HAP-1 (cell line): ENCODE results near the gene DIS3L2.
A peak's percentile ranks its signal among the peaks of the same experiment; 100 is the strongest.
"Not testable (repeated sequence)": the region's sequence is repeated elsewhere in the genome, so short reads cannot be mapped to it uniquely, and the experiment has no call there.

Experiments used
- DNase-seq, 2 experiments: peaks; one replicate each; pipeline ENCODE4 v3.0.0-alpha.2; 2016 to 2020; ENCODE audit warnings: low spot score in 2 of 2
- H3K27me3 ChIP-seq: fragments of 250-450 bp; sonication (Bioruptor Pico); 2 replicates; pipeline ENCODE4 v1.5.1; 2020; ENCODE audit warnings: low read depth, mild to moderate bottlenecking, moderate library complexity
- H3K36me3 ChIP-seq: fragments of 250-450 bp; sonication (Bioruptor Pico); replicated peaks from 2 replicates; pipeline ENCODE4 v1.5.1; 2020; ENCODE audit warnings: mild to moderate bottlenecking
- H3K4me1 ChIP-seq: fragments of 250-450 bp; sonication (Bioruptor Pico); 2 replicates; pipeline ENCODE4 v1.5.1; 2020; ENCODE audit warnings: mild to moderate bottlenecking
- H3K4me3 ChIP-seq: fragments of 250-450 bp; sonication (Bioruptor Pico); 2 replicates; pipeline ENCODE4 v1.5.1; 2020; ENCODE audit warnings: mild to moderate bottlenecking, moderate library complexity
- H3K9me3 ChIP-seq: fragments of 250-450 bp; sonication (Bioruptor Pico); 2 replicates; pipeline ENCODE4 v1.5.1; 2020; ENCODE audit warnings: mild to moderate bottlenecking, moderate library complexity
- in situ Hi-C: fragments of 300-500 bp; cut with MboI; formaldehyde crosslinking; loops from 3 replicates; pipeline ENCODE4 v1.14.3; 2020; ENCODE audit warnings: low sequenced_read_pairs, inconsistent platforms, mixed read lengths

The DIS3L2 gene

GRCh38 chr2:232022718-232023117 is 61.2 kb downstream of the DIS3L2 start:
- H3K4me1 ChIP-seq = peaks cover 4% of the 10 kb centered on the region; the same call in 1 of the 2 replicates
- in situ Hi-C loops = no loop called here
- no peak for DNase-seq
- no peaks in the 10 kb centered on the region for H3K9me3 ChIP-seq
- H3K4me3 ChIP-seq = no peak overlapping the region
- no peaks in the 10 kb centered on the region for H3K27me3 ChIP-seq
- peaks cover 7% of the 10 kb centered on the region for H3K36me3 ChIP-seq

GRCh38 chr2:232023426-232023825 is 61.9 kb downstream of the DIS3L2 start:
- Histone ChIP-seq H3K27me3 (no peaks in the 10 kb centered on the region), H3K4me1 (peaks cover 4% of the 10 kb centered on the region; the same call in 1 of the 2 replicates), H3K36me3 (peaks cover 7% of the 10 kb centered on the region), H3K9me3 (no peaks in the 10 kb centered on the region), H3K4me3 (no peak overlapping the region)
- no peak for DNase-seq
- in situ Hi-C loops = no loop called here

- H3K27me3 ChIP-seq = no peaks in the 10 kb centered on the region
- no peak overlapping the region for H3K4me3 ChIP-seq
- peaks cover 7% of the 10 kb centered on the region for H3K36me3 ChIP-seq
- in situ Hi-C loops = no loop called here
- H3K9me3 ChIP-seq = no peaks in the 10 kb centered on the region
- DNase-seq = no peak
- peaks cover 4% of the 10 kb centered on the region; the same call in 1 of the 2 replicates for H3K4me1 ChIP-seq
Measured at GRCh38 chr2:232024457-232024856, 62.9 kb downstream of the DIS3L2 start.

DNA sequence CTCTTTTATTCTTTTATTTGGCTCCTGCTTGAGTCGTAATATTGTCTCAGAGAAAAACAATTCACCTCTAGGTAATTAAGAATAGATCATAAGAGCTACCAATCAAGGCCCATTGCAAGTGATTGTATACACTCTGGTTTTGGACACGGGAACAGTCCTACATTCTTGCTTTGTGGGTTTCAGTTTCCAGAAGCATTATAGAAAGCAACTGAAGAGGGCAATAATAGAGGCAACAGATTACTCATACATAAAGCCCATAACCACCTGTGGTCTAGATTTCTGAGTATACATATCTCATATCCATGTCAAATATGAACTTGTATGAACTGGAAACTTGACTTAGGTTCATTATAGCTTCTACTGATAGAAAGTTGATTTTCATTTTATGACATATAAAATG is 65.4 kb downstream of the DIS3L2 start:
- Histone ChIP-seq H3K4me1 (peaks cover 2% of the 10 kb centered on the region; the same call in 1 of the 2 replicates), H3K9me3 (no peaks in the 10 kb centered on the region), H3K4me3 (no peak overlapping the region), H3K36me3 (peaks cover 10% of the 10 kb centered on the region), H3K27me3 (no peaks in the 10 kb centered on the region)
- no peak for DNase-seq
- in situ Hi-C loops = no loop called here

DNA sequence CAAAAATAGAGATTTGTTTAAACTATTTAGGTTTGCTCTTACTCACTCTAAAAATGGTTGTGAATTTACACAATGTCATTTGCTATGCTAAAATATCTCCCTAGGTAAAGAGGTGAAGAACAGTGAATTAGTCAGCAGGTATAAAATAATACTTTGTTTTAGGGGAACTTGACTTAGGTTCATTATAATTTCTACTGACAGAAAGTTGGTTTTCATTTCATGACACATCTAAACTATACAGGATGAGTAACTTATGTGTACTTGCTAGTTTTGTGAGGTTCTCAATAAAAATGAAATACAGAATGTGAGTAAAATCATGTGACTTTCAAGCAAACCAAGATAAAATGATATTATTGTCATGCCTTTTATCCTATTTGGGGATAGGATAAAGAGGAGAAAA is 66.0 kb downstream of the DIS3L2 start:
- no peaks in the 10 kb centered on the region for H3K27me3 ChIP-seq
- H3K9me3 ChIP-seq = no peaks in the 10 kb centered on the region
- in situ Hi-C loops = no loop called here
- DNase-seq = no peak
- no peaks in the 10 kb centered on the region; the same call in 1 of the 2 replicates for H3K4me1 ChIP-seq
- peaks cover 10% of the 10 kb centered on the region for H3K36me3 ChIP-seq
- no peak overlapping the region for H3K4me3 ChIP-seq

- Histone ChIP-seq H3K9me3 (no peaks in the 10 kb centered on the region), H3K4me1 (no peaks in the 10 kb centered on the region), H3K4me3 (no peak overlapping the region), H3K27me3 (no peaks in the 10 kb centered on the region), H3K36me3 (peaks cover 10% of the 10 kb centered on the region)
- DNase-seq = no peak
- in situ Hi-C loops = no loop called here
Measured at GRCh38 chr2:232028071-232028470, 66.6 kb downstream of the DIS3L2 start.

- no peaks in the 10 kb centered on the region for H3K27me3 ChIP-seq
- no peak for DNase-seq
- H3K36me3 ChIP-seq = peaks cover 10% of the 10 kb centered on the region
- H3K4me3 ChIP-seq = no peak overlapping the region
- in situ Hi-C loops = no loop called here
- H3K4me1 ChIP-seq = no peaks in the 10 kb centered on the region
- H3K9me3 ChIP-seq = no peaks in the 10 kb centered on the region
Measured at GRCh38 chr2:232028631-232029030, 67.1 kb downstream of the DIS3L2 start.

DNA sequence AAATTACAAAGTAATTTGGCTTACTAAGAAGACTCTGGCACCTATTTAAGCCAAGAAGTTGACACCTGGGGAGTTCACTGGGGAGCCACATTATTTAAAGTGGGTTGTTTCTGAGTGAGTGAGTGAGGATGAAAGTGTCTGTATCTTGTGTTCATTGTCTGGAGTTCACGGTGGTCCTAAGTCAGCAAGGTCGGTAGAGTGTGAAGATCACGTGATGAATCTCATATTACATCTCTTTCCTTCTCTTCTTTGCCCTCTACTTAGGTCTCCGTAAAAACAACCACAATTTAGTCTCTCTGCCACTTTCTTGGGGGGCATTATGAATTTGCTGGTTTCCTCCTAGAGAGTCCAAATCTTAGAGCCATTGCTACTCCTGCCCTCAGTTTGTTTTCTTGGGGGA is 67.8 kb downstream of the DIS3L2 start:
- Histone ChIP-seq H3K27me3 (no peaks in the 10 kb centered on the region), H3K4me3 (no peak overlapping the region), H3K4me1 (no peaks in the 10 kb centered on the region), H3K9me3 (no peaks in the 10 kb centered on the region), H3K36me3 (peaks cover 7% of the 10 kb centered on the region)
- no peak for DNase-seq
- in situ Hi-C loops = no loop called here

DNA sequence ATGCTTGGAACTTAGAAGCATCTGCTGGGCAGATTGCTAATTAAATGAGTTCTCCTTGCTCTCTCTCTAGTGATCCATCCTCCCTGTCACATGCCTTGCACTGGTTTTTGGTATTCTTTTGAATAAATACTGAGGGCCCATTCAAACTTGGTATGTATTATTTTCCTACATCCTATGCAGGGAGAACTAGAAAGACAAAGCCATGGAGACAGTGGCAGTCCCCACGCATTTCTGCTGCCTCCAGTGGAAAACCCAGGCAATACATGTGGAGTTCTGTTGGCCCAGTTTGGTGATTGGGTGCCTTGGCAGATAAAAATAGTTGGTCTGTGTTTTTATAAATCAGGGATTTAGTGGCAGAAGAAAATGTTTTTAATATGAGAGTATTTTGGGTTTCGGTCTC is 68.7 kb downstream of the DIS3L2 start:
- peaks cover 7% of the 10 kb centered on the region for H3K36me3 ChIP-seq
- DNase-seq = peak in 1 of 2 experiments; percentile 24

DNA sequence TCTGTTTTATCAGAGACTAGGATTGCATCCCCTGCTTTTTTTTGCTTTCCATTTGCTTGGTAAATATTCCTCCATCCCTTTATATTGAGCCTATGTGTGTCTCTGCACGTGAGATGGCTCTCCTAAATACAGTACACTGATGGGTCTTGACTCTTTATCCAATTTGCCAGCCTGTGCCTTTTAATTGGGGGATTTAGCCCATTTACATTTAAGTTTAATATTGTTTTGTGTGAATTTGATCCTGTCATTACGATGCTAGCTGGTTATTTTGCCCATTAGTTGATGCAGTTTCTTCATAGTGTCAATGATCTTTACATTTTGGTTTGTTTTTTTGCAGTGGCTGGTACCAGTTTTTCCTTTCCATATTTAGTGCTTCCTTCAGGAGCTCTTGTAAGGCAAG is 73.8 kb downstream of the DIS3L2 start:
- H3K27me3 ChIP-seq, in situ Hi-C loops, H3K36me3 ChIP-seq, DNase-seq, H3K4me3 ChIP-seq, H3K9me3 ChIP-seq, H3K4me1 ChIP-seq: not testable (repeated sequence)

More for the DNA sequence above, 68.7 kb downstream of the DIS3L2 start:
- Histone ChIP-seq H3K4me3 (no peak overlapping the region), H3K27me3 (no peaks in the 10 kb centered on the region), H3K9me3 (no peaks in the 10 kb centered on the region), H3K4me1 (no peaks in the 10 kb centered on the region)
- in situ Hi-C loops = no loop called here

GRCh38 chr2:232036876-232037275 is 75.4 kb downstream of the DIS3L2 start:
- in situ Hi-C loops, H3K4me3 ChIP-seq, H3K27me3 ChIP-seq, H3K9me3 ChIP-seq, H3K36me3 ChIP-seq, H3K4me1 ChIP-seq, DNase-seq: not testable (repeated sequence)

- H3K4me1 ChIP-seq = peaks cover 4% of the 10 kb centered on the region; the same call in 1 of the 2 replicates
- H3K36me3 ChIP-seq = no peaks in the 10 kb centered on the region
- no peak overlapping the region for H3K4me3 ChIP-seq
- in situ Hi-C loops = no loop called here
- H3K9me3 ChIP-seq = no peaks in the 10 kb centered on the region
- no peaks in the 10 kb centered on the region for H3K27me3 ChIP-seq
- DNase-seq = no peak
Measured at GRCh38 chr2:232038251-232038880, 76.9 kb downstream of the DIS3L2 start.

DNA sequence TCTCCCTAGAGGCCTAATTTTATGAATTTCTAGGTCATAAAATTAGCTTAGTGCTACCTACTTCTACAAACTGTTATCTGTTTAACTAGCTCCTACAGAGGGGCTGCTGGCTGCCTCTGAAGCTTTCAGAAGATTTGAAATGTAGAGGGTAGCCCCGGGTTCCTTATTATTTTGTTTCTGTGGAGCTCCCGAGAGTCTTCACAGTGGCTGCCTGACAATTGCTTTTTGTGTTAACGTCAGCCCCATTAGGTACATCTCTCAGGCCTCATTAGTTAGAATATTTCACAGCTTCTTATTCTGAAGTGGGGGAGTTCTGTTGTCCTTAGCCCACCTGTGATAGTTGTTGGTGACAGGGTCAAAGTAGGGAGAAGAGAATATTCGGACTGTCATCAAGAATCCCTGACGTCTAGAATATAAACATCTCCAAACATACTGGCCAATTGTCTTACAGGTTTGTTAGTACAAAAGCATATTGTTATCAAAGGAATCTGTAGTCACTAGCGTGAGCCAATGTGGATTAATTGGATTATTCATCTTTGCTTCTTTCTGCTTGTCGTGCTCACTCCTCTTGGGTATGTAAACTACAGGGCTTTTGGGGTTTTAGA is 77.5 kb downstream of the DIS3L2 start:
- H3K4me3 ChIP-seq = no peak overlapping the region
- H3K27me3 ChIP-seq = no peaks in the 10 kb centered on the region
- H3K9me3 ChIP-seq = no peaks in the 10 kb centered on the region
- in situ Hi-C loops = no loop called here
- no peak for DNase-seq
- peaks cover 4% of the 10 kb centered on the region; the same call in 1 of the 2 replicates for H3K4me1 ChIP-seq
- H3K36me3 ChIP-seq = no peaks in the 10 kb centered on the region

- Histone ChIP-seq H3K9me3 (no peaks in the 10 kb centered on the region), H3K36me3 (no peaks in the 10 kb centered on the region), H3K4me3 (no peak overlapping the region), H3K4me1 (peaks cover 4% of the 10 kb centered on the region; the same call in 1 of the 2 replicates), H3K27me3 (no peaks in the 10 kb centered on the region)
- in situ Hi-C loops = no loop called here
- DNase-seq = no peak
Measured at GRCh38 chr2:232042911-232043574, 81.5 kb downstream of the DIS3L2 start.
